H1 (cell line): Measurements from ENCODE around the gene GRK5. TPM values are rescaled to one million over a fixed set of nuclear protein-coding genes. Genes with fewer than 3 reads are reported as not detected.

Experiments
- CTCF ChIA-PET: fragments of 300-600 bp; sonication (Branson Sonifier 250); formaldehyde crosslinking; loops from one replicate; lab custom pipeline; 2021; ENCODE audit not compliant: partially characterized antibody; lab: Charles Lee
- POLR2A ChIA-PET: fragments of 300-600 bp; sonication (Branson Sonifier 250); formaldehyde crosslinking; loops from one replicate; lab custom pipeline; 2021; ENCODE audit warnings: inconsistent platforms; ENCODE audit not compliant: partially characterized antibody; lab: Charles Lee
- DNase-seq, 2 experiments: peaks; one replicate each; pipeline versions ENCODE4 v3.0.0 to v3.0.0-alpha.2; 2010 to 2022; ENCODE audit warnings: low spot score in 2 of 2, low read depth in 1 of 2, mixed read lengths in 1 of 2
- FAIRE-seq: peaks from 2 replicates; lab custom pipeline; 2011; peaks lifted over from hg19 to GRCh38; lab: Jason Lieb, UNC
- H2AFZ ChIP-seq: 2 replicates; pipeline ENCODE4 v1.8.1; 2012; ENCODE audit warnings: low read length, inconsistent platforms
- H2AK5ac ChIP-seq: 2 replicates; pipeline ENCODE4 v1.6.1; 2013; ENCODE audit warnings: low read depth, low read length
- H2BK120ac ChIP-seq: replicated peaks from 2 replicates; pipeline ENCODE3; 2013; ENCODE audit warnings: low read depth, low read length, inconsistent platforms
- H2BK12ac ChIP-seq: 2 replicates; pipeline ENCODE4 v1.6.1; 2013; ENCODE audit warnings: low read depth, low read length
- H2BK15ac ChIP-seq: 2 replicates; pipeline ENCODE4 v1.6.1; 2013; ENCODE audit warnings: low read length
- H2BK20ac ChIP-seq: 2 replicates; pipeline ENCODE4 v1.6.1; 2013; ENCODE audit warnings: low read length
- H2BK5ac ChIP-seq: 2 replicates; pipeline ENCODE4 v1.6.1; 2013; ENCODE audit warnings: low read depth, low read length
- H3K14ac ChIP-seq: 2 replicates; pipeline ENCODE4 v1.6.1; 2013; ENCODE audit warnings: inconsistent platforms; ENCODE audit not compliant: insufficient read length
- H3K18ac ChIP-seq: 2 replicates; pipeline ENCODE4 v1.6.1; 2013; ENCODE audit warnings: low read length; ENCODE audit errors: extremely low read depth
- H3K23ac ChIP-seq: 2 replicates; pipeline ENCODE4 v1.6.1; 2013; ENCODE audit warnings: inconsistent platforms; ENCODE audit not compliant: insufficient read length
- H3K23me2 ChIP-seq: 2 replicates; pipeline ENCODE4 v1.6.1; 2013; ENCODE audit warnings: low read depth, low read length
- H3K27ac ChIP-seq: 2 replicates; pipeline ENCODE4 v1.6.1; 2011; ENCODE audit warnings: low read depth, low read length, inconsistent platforms
- H3K27me3 ChIP-seq, 4 experiments: replicated peaks in 1 of 4; 1 replicate in 1 of 4; 2 replicates in 3 of 4; pipeline versions ENCODE4 v1.6.1 to v1.8.1; 2011 to 2013; ENCODE audit warnings: low read length in 3 of 4, mild to moderate bottlenecking in 3 of 4, inconsistent platforms in 2 of 4, mixed read lengths in 2 of 4, moderate library complexity in 1 of 4; ENCODE audit not compliant: control insufficient read depth in 3 of 4, insufficient read depth in 3 of 4; ENCODE audit errors: extremely low read depth in 1 of 4
- H3K36me3 ChIP-seq, 4 experiments: 2 replicates each; pipeline versions ENCODE4 v1.6.1 to v1.8.1; 2011 to 2013; ENCODE audit warnings: mild to moderate bottlenecking in 4 of 4, low read length in 3 of 4, moderate library complexity in 2 of 4, control low read depth in 1 of 4, inconsistent platforms in 1 of 4; ENCODE audit not compliant: insufficient read depth in 4 of 4, control insufficient read depth in 2 of 4
- H3K4ac ChIP-seq: replicated peaks from 2 replicates; pipeline ENCODE3; 2013; ENCODE audit warnings: low read length, low read depth, mixed read lengths, inconsistent platforms; ENCODE audit not compliant: insufficient read length
- H3K4me1 ChIP-seq, 4 experiments: replicated peaks in 1 of 4; 1 replicate in 1 of 4; 2 replicates in 3 of 4; pipeline versions ENCODE4 v1.6.1 to v1.8.1; 2011 to 2013; ENCODE audit warnings: low read length in 3 of 4, inconsistent platforms in 2 of 4, mixed read lengths in 1 of 4; ENCODE audit not compliant: insufficient read depth in 4 of 4, control insufficient read depth in 3 of 4
- H3K4me2 ChIP-seq, 2 experiments: 2 replicates each; pipeline versions ENCODE4 v1.6.1 to v1.8.1; 2011 to 2013; ENCODE audit warnings: low read depth in 2 of 2, low read length in 2 of 2, control low read depth in 1 of 2, inconsistent platforms in 1 of 2, mild to moderate bottlenecking in 1 of 2; ENCODE audit not compliant: insufficient read depth in 1 of 2
- H3K4me3 ChIP-seq, 4 experiments: fragments of 200-600, 300-600 bp in 1 of 4; sonication (generic), shearing (Covaris generic), sonication (Bioruptor Twin) in 1 of 4; 2 replicates each; pipeline versions ENCODE4 v1.5.1 to v1.8.1; 2011 to 2016; ENCODE audit warnings: low read length in 4 of 4, low read depth in 3 of 4, control low read depth in 2 of 4, inconsistent platforms in 2 of 4, mild to moderate bottlenecking in 2 of 4, mixed read lengths in 1 of 4, moderate library complexity in 1 of 4; ENCODE audit not compliant: insufficient read depth in 2 of 4; ENCODE audit errors: extremely low read depth in 1 of 4
- H3K56ac ChIP-seq: replicated peaks from 2 replicates; pipeline ENCODE3; 2013; ENCODE audit warnings: low read depth, mild to moderate bottlenecking, mixed read lengths, low read length, inconsistent platforms; ENCODE audit not compliant: insufficient read length
- H3K79me1 ChIP-seq: 2 replicates; pipeline ENCODE4 v1.6.1; 2013; ENCODE audit warnings: low read depth, low read length, control low read depth
- H3K79me2 ChIP-seq, 2 experiments: 2 replicates each; pipeline versions ENCODE4 v1.6.1 to v1.8.1; 2012 to 2013; ENCODE audit warnings: low read length in 2 of 2, mild to moderate bottlenecking in 2 of 2, inconsistent platforms in 1 of 2; ENCODE audit not compliant: insufficient read depth in 2 of 2, control insufficient read depth in 1 of 2
- H3K9ac ChIP-seq, 4 experiments: replicated peaks in 1 of 4; 1 replicate in 1 of 4; 2 replicates in 3 of 4; pipeline versions ENCODE4 v1.6.1 to v1.8.1; 2011 to 2013; ENCODE audit warnings: low read depth in 3 of 4, low read length in 3 of 4, control low read depth in 2 of 4, mild to moderate bottlenecking in 2 of 4, moderate library complexity in 2 of 4, inconsistent platforms in 1 of 4; ENCODE audit errors: extremely low read depth in 1 of 4
- H3K9me3 ChIP-seq, 2 experiments: 2 replicates each; pipeline versions ENCODE4 v1.6.1 to v1.8.1; 2012 to 2013; ENCODE audit warnings: mild to moderate bottlenecking in 2 of 2, moderate library complexity in 2 of 2, control low read depth in 1 of 2, inconsistent platforms in 1 of 2, low read depth in 1 of 2, low read length in 1 of 2, mixed read lengths in 1 of 2; ENCODE audit not compliant: insufficient read depth in 2 of 2
- H4K20me1 ChIP-seq, 2 experiments: replicated peaks in 1 of 2; 2 replicates each; pipeline versions ENCODE3 to v1.8.1; 2011 to 2013; ENCODE audit warnings: inconsistent platforms in 2 of 2, low read length in 2 of 2, mild to moderate bottlenecking in 1 of 2; ENCODE audit not compliant: insufficient read depth in 2 of 2, control insufficient read depth in 1 of 2
- H4K5ac ChIP-seq: 2 replicates; pipeline ENCODE4 v1.6.1; 2013; ENCODE audit warnings: low read length, low read depth, mixed read lengths, inconsistent platforms; ENCODE audit not compliant: insufficient read length
- H4K8ac ChIP-seq: 2 replicates; pipeline ENCODE4 v1.8.0; 2013; ENCODE audit warnings: mild to moderate bottlenecking, moderate library complexity, low read length, inconsistent platforms; ENCODE audit not compliant: insufficient read depth; ENCODE audit errors: extremely low read depth
- H4K91ac ChIP-seq: replicated peaks from 2 replicates; pipeline ENCODE3; 2013; ENCODE audit warnings: low read length, mixed read lengths, inconsistent platforms; ENCODE audit not compliant: insufficient read length
- FOSL1 ChIP-seq: IDR thresholded peaks from 2 replicates; pipeline ENCODE4 v1.6.1; 2011; ENCODE audit warnings: mild to moderate bottlenecking, low read depth, low read length, moderate library complexity; ENCODE audit not compliant: insufficient read depth
- RFX5 ChIP-seq: IDR thresholded peaks from 2 replicates; pipeline ENCODE4 v1.6.1; 2011; ENCODE audit warnings: low read depth, low read length, improper control_type of control experiment, borderline replicate concordance
- TEAD4 ChIP-seq: IDR thresholded peaks from 2 replicates; pipeline ENCODE4 v1.6.1; 2012; ENCODE audit warnings: low read depth, low read length, inconsistent platforms, mixed read lengths
- WGBS, 2 experiments: shearing (Covaris generic) in 1 of 2; methylation state at CpG; one replicate each; pipeline versions ENCODE4 v1.1.6 to v1.1.7; 2013 to 2015; ENCODE audit warnings: low lambda C conversion rate in 2 of 2, mixed read lengths in 2 of 2, inconsistent platforms in 1 of 2, low coverage in 1 of 2, missing lambda C conversion rate in 1 of 2; ENCODE audit not compliant: insufficient replicate concordance in 2 of 2, insufficient coverage in 1 of 2, insufficient read length in 1 of 2; ENCODE audit errors: extremely low coverage in 1 of 2, missing lambda C conversion rate in 1 of 2; 5-methylcytosine and 5-hydroxymethylcytosine counted together
- polyA plus RNA-seq, 7 experiments: library from polyadenylated mRNA; depleted of rRNA in 3 of 7; stranded (reverse) in 5 of 7; unstranded in 2 of 7; fragments of >200 nt in 5 of 7; fragments of 200-250 nt in 2 of 7; gene quantifications; 1 replicate in 5 of 7; 2 replicates in 1 of 7; 4 replicates in 1 of 7; pipeline versions ENCODE4 v1.2.1 to v1.2.3, GENCODE V29; 2011 to 2013; ENCODE audit warnings: missing spikeins in 2 of 7, mixed read lengths in 2 of 7
- total RNA-seq: library from RNA; stranded (reverse); fragmentation: NEBNext Ultra II Directional; extraction: Animal tissue kit (Norgen Biotek cat#: 25700); gene quantifications from 2 replicates; pipeline ENCODE4 v1.2.1, GENCODE V29; 2021
- TF ChIP-seq, protein P1 (sequence below): IDR thresholded peaks from 2 replicates; pipeline ENCODE4 v1.6.1; 2011; ENCODE audit warnings: low read length, improper control_type of control experiment

Gene GRK5
- total and polyA plus RNA-seq, 2 of the 8 experiments (the other 6 are each of a cell fraction or from before 2014, with no cell fraction given), result 0.54 to 2.5 TPM

DNA sequence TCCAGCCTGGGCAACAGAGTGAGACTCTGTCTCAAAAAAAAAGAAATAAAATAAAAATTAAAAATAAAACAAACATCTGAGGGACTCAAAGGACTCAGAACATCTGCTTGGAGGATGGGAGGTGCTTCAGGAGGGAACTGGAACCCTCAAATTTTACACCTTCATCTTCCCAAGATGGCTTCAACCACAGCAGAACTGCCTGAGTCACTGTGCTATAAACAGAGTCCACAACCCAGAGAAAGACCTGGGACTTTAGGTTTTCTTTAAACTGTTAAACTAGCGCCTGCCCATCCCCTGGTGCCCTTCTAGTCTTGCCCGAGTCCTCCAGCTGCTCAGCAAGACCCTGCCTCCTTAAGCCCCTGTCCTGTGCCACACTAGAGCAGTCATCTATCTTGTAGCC is 294.3 kb downstream of the GRK5 start:
- H3K27ac ChIP-seq, result no peak overlapping the region
- no peak overlapping the region for H4K91ac ChIP-seq
- H3K56ac ChIP-seq, result no peak overlapping the region
- ChIA-PET POLR2A (no interaction called here), CTCF (no interaction called here)
- H2BK5ac ChIP-seq, result no peak overlapping the region
- DNase-seq, result no peak
- no peaks in the 10 kb centered on the region for H4K20me1 ChIP-seq
- FAIRE-seq, result no peak
- H3K9me3 ChIP-seq, result no peaks in the 10 kb centered on the region
- no peak overlapping the region for H3K9ac ChIP-seq
- no peaks in the 10 kb centered on the region for H3K79me1 ChIP-seq
- no peaks in the 10 kb centered on the region; a peak in 2 of 7 replicates for H3K27me3 ChIP-seq
- no peaks in the 10 kb centered on the region; a peak in 2 of 7 replicates for H3K4me1 ChIP-seq
- H3K79me2 ChIP-seq, result no peaks in the 10 kb centered on the region
- no peak overlapping the region for H3K4me2 ChIP-seq
- H3K36me3 ChIP-seq, result no peaks in the 10 kb centered on the region
- H3K23me2 ChIP-seq, result no peaks in the 10 kb centered on the region
- H3K14ac ChIP-seq, result no peak overlapping the region
- H2BK12ac ChIP-seq, result no peak overlapping the region
- H4K5ac ChIP-seq, result no peak overlapping the region
- H3K23ac ChIP-seq, result no peak overlapping the region
- H4K8ac ChIP-seq, result no peak overlapping the region
- H3K18ac ChIP-seq, result no peak overlapping the region
- H2BK20ac ChIP-seq, result no peak overlapping the region
- no peak overlapping the region for H2AK5ac ChIP-seq
- H3K4ac ChIP-seq, result no peak overlapping the region
- no peak overlapping the region for H3K4me3 ChIP-seq
- no peak overlapping the region for H2BK120ac ChIP-seq
- no peak overlapping the region for H2AFZ ChIP-seq
- no peak overlapping the region for H2BK15ac ChIP-seq
- 90% methylated on average over 2 of the region's 2 CpGs; no CpG with 5 or more reads in 1 of the 2 experiments for WGBS, 2 experiments
- TF ChIP-seq RFX5, result no peak
- TF ChIP-seq, protein P1, sequence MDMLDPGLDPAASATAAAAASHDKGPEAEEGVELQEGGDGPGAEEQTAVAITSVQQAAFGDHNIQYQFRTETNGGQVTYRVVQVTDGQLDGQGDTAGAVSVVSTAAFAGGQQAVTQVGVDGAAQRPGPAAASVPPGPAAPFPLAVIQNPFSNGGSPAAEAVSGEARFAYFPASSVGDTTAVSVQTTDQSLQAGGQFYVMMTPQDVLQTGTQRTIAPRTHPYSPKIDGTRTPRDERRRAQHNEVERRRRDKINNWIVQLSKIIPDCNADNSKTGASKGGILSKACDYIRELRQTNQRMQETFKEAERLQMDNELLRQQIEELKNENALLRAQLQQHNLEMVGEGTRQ, result no peak
- TF ChIP-seq FOSL1, result no peak
- no peak for TF ChIP-seq TEAD4
